Ishikawa (cell line): Measurements from ENCODE around the gene SLX9.

Source experiments
- EGR1 ChIP-seq: IDR thresholded peaks from 2 replicates; pipeline ENCODE4 v1.6.1; 2012
- EP300 ChIP-seq: IDR thresholded peaks from 2 replicates; pipeline ENCODE4 v1.6.1; 2012; ENCODE audit warnings: borderline replicate concordance
- FOXM1 ChIP-seq: IDR thresholded peaks from 2 replicates; pipeline ENCODE4 v1.6.1; 2012; ENCODE audit warnings: low read depth, borderline replicate concordance
- NFIC ChIP-seq: IDR thresholded peaks from 2 replicates; pipeline ENCODE4 v1.6.1; 2012
- ZBTB7A ChIP-seq: IDR thresholded peaks from 2 replicates; pipeline ENCODE4 v1.6.1; 2012; ENCODE audit warnings: low read depth

- no peak for TF ChIP-seq FOXM1
- TF ChIP-seq NFIC: no peak
- TF ChIP-seq EP300: no peak
- no peak for TF ChIP-seq EGR1
- no peak for TF ChIP-seq ZBTB7A
Measured at GRCh38 chr21:44932408-44933181, 7.2 kb upstream of the SLX9 start.
